Hepatocyte (in vitro differentiated cells): ENCODE results near the gene UBXN2A. TPM values are rescaled to one million over a fixed set of nuclear protein-coding genes. Genes with fewer than 3 reads are reported as not detected.
"Not testable (repeated sequence)": the region's sequence is repeated elsewhere in the genome, so short reads cannot be mapped to it uniquely, and the experiment has no call there.

Experiments
- DNase-seq: peaks from one replicate; pipeline ENCODE4 v3.0.0-alpha.2; 2016; ENCODE audit warnings: low spot score
- H2AFZ ChIP-seq: fragments of 200-600 bp; sonication (generic); 2 replicates; pipeline ENCODE4 v1.6.0; 2016; ENCODE audit warnings: antibody characterized with exemption, mild to moderate bottlenecking
- H3K27ac ChIP-seq: fragments of 200-600 bp; sonication (generic); 2 replicates; pipeline ENCODE4 v1.5.1; 2016; ENCODE audit warnings: mild to moderate bottlenecking
- H3K27me3 ChIP-seq: fragments of 200-600 bp; sonication (generic); 2 replicates; pipeline ENCODE4 v1.6.1; 2016
- H3K36me3 ChIP-seq: fragments of 200-600 bp; sonication (generic); replicated peaks from 2 replicates; pipeline ENCODE4 v1.5.1; 2016; ENCODE audit warnings: low read depth; ENCODE audit not compliant: insufficient read depth
- H3K4me1 ChIP-seq: fragments of 200-600 bp; sonication (generic); 2 replicates; pipeline ENCODE4 v1.5.1; 2016; ENCODE audit warnings: mild to moderate bottlenecking, moderate library complexity; ENCODE audit not compliant: insufficient read depth
- H3K4me2 ChIP-seq: fragments of 200-600 bp; sonication (generic); 2 replicates; pipeline ENCODE4 v1.6.0; 2016
- H3K4me3 ChIP-seq: fragments of 200-600 bp; sonication (generic); 2 replicates; pipeline ENCODE4 v1.5.1; 2016; ENCODE audit warnings: mild to moderate bottlenecking
- H3K79me2 ChIP-seq: fragments of 200-600 bp; sonication (generic); 2 replicates; pipeline ENCODE4 v1.6.0; 2017; ENCODE audit warnings: mild to moderate bottlenecking
- H3K9me2 ChIP-seq: fragments of 200-600 bp; sonication (generic); replicated peaks from 2 replicates; pipeline ENCODE4 v1.6.0; 2017; ENCODE audit warnings: mild to moderate bottlenecking; ENCODE audit not compliant: insufficient read depth
- H3K9me3 ChIP-seq: fragments of 200-600 bp; sonication (generic); 2 replicates; pipeline ENCODE4 v1.5.1; 2016; ENCODE audit warnings: low read depth, mild to moderate bottlenecking
- H4K20me1 ChIP-seq: fragments of 200-600 bp; sonication (generic); 2 replicates; pipeline ENCODE4 v1.6.0; 2016; ENCODE audit warnings: mild to moderate bottlenecking; ENCODE audit not compliant: insufficient read depth, poor library complexity, severe bottlenecking
- EZH2 ChIP-seq: fragments of 200-600 bp; sonication (generic); IDR thresholded peaks from 2 replicates; pipeline ENCODE4 v1.6.1; 2016; ENCODE audit warnings: antibody characterized with exemption, mild to moderate bottlenecking, borderline replicate concordance
- EZH2phosphoT487 ChIP-seq: fragments of 200-600 bp; sonication (generic); IDR thresholded peaks from one replicate; pipeline ENCODE4 v1.6.1; 2018; ENCODE audit warnings: antibody characterized with exemption, mild to moderate bottlenecking, low read depth, moderate library complexity; ENCODE audit not compliant: unreplicated experiment, severe bottlenecking
- WGBS: methylation state at CpG from one replicate; pipeline ENCODE4 v1.1.6; 2016; ENCODE audit warnings: low lambda C conversion rate; ENCODE audit errors: missing lambda C conversion rate; 5-methylcytosine and 5-hydroxymethylcytosine counted together
- polyA plus RNA-seq: library from polyadenylated mRNA; unstranded; fragments of >200 nt; fragmentation: Nextera tagmentation; extraction: Ambion mirVana; gene quantifications from 2 replicates; pipeline ENCODE4 v1.2.1, GENCODE V29; 2016
- total RNA-seq: library from RNA; depleted of rRNA; stranded (reverse); fragments of >200 nt; gene quantifications from 2 replicates; pipeline ENCODE4 v1.2.3, GENCODE V29; 2014
- TF ChIP-seq, protein P1 (sequence below): fragments of 200-600 bp; sonication (generic); IDR thresholded peaks from 2 replicates; pipeline ENCODE4 v1.5.1; 2016; ENCODE audit warnings: antibody characterized with exemption, mild to moderate bottlenecking; ENCODE audit not compliant: poor library complexity

Gene UBXN2A
- total and polyA plus RNA-seq, 2 experiments from 2014 or later = 15.9 to 16.4 TPM

DNA sequence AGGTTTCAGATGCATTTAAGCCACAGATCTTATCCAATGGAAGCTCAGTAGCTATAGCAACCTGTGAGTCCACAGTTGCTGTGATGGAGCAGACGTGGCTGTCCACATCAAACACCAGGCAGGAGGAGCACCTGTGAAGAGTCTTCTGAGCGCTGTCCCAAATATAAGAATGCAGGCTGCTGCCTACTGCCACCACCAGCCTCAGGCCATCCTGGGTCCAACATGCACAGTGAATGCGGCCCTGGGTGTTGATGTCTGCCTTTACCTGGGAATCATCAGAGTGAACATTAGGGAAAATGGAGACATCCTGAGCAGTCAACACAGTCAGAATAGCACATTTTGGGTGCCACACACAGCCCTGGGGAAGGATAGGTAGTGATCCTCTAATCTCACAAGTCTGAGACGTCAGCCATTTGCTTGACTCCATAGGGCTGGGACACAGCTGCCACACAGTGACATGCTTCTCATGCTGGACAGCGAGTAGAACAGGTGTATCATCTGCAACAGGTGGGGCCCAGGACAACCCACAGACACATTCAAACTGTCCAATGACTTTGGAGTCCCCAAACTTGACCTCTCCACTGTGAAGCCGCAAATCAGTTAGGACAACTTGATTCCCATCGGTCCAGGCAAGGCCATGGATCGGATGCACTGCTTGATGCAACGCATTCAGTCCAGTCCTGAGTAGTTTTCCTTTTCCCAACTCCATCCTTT lies 98.7 kb downstream of the UBXN2A start:
- 97% methylated on average over 9 of the region's 9 CpGs for WGBS
- no peak for TF ChIP-seq EZH2
- TF ChIP-seq, protein P1, sequence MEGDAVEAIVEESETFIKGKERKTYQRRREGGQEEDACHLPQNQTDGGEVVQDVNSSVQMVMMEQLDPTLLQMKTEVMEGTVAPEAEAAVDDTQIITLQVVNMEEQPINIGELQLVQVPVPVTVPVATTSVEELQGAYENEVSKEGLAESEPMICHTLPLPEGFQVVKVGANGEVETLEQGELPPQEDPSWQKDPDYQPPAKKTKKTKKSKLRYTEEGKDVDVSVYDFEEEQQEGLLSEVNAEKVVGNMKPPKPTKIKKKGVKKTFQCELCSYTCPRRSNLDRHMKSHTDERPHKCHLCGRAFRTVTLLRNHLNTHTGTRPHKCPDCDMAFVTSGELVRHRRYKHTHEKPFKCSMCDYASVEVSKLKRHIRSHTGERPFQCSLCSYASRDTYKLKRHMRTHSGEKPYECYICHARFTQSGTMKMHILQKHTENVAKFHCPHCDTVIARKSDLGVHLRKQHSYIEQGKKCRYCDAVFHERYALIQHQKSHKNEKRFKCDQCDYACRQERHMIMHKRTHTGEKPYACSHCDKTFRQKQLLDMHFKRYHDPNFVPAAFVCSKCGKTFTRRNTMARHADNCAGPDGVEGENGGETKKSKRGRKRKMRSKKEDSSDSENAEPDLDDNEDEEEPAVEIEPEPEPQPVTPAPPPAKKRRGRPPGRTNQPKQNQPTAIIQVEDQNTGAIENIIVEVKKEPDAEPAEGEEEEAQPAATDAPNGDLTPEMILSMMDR = no peak
- TF ChIP-seq EZH2phosphoT487 = no peak
- no peak overlapping the region for H2AFZ ChIP-seq

DNA sequence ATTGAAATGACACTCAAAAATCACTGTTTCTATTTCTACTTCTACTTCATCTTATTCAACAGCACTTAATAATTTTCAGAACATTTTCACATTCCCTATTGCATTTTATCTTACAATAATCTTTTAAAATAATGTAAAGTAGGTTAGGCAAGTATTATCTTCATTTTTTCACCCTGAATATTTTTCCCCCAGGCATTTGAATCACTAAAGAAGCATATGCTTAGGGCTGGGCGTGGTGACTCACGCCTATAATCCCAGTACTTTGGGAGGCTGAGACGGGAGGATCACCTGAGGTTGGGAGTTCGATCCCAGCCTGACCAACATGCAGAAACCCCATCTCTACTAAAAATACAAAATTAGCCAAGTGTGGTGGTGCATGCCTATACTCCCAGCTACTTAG lies 100.2 kb downstream of the UBXN2A start:
- Histone ChIP-seq H3K27ac (no peak overlapping the region), H3K27me3 (no peaks in the 10 kb centered on the region), H3K4me2 (no peak overlapping the region), H4K20me1 (no peaks in the 10 kb centered on the region), H3K9me2 (no peaks in the 10 kb centered on the region), H3K4me1 (no peaks in the 10 kb centered on the region), H2AFZ (no peak overlapping the region), H3K9me3 (no peaks in the 10 kb centered on the region), H3K79me2 (peaks cover 5% of the 10 kb centered on the region), H3K36me3 (no peaks in the 10 kb centered on the region), H3K4me3 (no peak overlapping the region)
- no peak for DNase-seq
- no peak for TF ChIP-seq EZH2
- TF ChIP-seq, protein P1 = no peak
- no peak for TF ChIP-seq EZH2phosphoT487
- 97% methylated on average over 4 of the region's 4 CpGs for WGBS

More for the DNA sequence above, 98.7 kb downstream of the UBXN2A start:
- Histone ChIP-seq H4K20me1 (no peaks in the 10 kb centered on the region), H3K4me1 (no peaks in the 10 kb centered on the region), H3K36me3 (no peaks in the 10 kb centered on the region), H3K4me3 (no peak overlapping the region), H3K9me3 (no peaks in the 10 kb centered on the region), H3K4me2 (no peak overlapping the region), H3K27me3 (no peaks in the 10 kb centered on the region), H3K79me2 (peaks cover 14% of the 10 kb centered on the region), H3K9me2 (no peaks in the 10 kb centered on the region), H3K27ac (no peak overlapping the region)
- DNase-seq = no peak

GRCh38 chr2:24043133-24043532 lies 102.9 kb downstream of the UBXN2A start:
- WGBS = 97% methylated on average over 6 of the region's 6 CpGs
- H4K20me1 ChIP-seq, H3K4me2 ChIP-seq: not testable (repeated sequence)

DNA sequence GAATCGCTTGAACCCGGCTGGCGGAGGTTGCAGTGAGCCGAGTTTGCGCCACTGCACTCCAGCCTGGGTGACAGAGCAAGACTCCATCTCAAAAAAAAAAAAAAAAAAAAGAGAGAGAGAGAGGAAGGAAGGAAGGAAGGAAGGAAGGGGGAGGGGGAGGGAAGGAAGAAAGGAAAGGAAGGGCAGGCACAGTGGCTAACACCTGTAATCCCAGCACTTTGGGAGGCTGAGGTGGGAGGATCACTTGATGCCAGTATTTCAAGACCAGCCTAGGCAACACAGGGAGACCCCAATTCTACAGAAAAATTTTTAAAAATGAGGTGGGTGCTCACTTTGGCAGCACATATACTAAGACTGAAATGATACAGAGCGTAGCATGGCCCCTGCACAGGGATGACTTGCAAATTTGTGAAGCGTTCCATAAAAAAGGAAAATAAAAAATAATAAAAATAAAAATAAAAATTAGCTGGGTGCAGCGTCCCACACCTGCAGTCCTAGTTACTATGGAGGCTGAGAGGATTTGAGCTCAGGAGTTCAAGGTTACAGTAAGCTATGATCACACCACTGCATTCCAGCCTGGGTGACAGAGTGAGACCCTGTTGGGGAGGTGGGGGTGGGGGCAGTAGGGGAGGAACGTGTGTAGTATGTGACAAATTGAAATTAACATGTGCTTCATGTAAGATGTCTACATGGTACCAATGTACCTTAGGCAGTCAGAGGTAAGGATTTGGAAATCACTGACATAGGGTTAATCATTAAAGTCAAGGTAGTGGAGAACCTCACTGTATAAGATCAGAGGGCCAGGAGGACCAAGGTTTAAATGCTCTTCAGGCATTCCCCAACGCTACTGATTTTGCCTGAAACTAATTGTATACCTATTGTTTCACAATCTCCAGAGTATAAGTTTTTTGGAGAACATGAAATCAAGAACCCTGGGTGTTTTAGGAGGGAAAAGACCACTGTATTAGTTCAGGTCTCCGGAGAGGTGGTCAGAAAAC lies 105.5 kb downstream of the UBXN2A start:
- TF ChIP-seq EZH2phosphoT487 = no peak
- Histone ChIP-seq H3K79me2 (peaks cover 9% of the 10 kb centered on the region), H3K9me2 (no peaks in the 10 kb centered on the region), H2AFZ (no peak overlapping the region), H3K4me3 (peak overlapping the region; percentile 45), H3K4me2 (peak overlapping the region; percentile 76), H3K27me3 (no peaks in the 10 kb centered on the region), H3K27ac (no peak overlapping the region), H3K9me3 (no peaks in the 10 kb centered on the region), H3K4me1 (peaks cover 10% of the 10 kb centered on the region), H3K36me3 (no peaks in the 10 kb centered on the region), H4K20me1 (no peaks in the 10 kb centered on the region)
- no peak for DNase-seq
- 84% methylated on average over 11 of the region's 11 CpGs for WGBS

More at GRCh38 chr2:24043133-24043532, 102.9 kb downstream of the UBXN2A start:
- not testable (repeated sequence) for H3K27me3 ChIP-seq, H3K79me2 ChIP-seq, H2AFZ ChIP-seq, H3K4me1 ChIP-seq, H3K4me3 ChIP-seq, H3K27ac ChIP-seq, DNase-seq, H3K9me2 ChIP-seq, H3K36me3 ChIP-seq, H3K9me3 ChIP-seq
